NT2/D1 (cell line): ENCODE data around the gene STAC.

ENCODE experiments used
- YY1 ChIP-seq: IDR thresholded peaks from 2 replicates; pipeline ENCODE4 v1.6.1; 2011; ENCODE audit not compliant: insufficient read length, insufficient read depth
- ZNF274 ChIP-seq: IDR thresholded peaks from 2 replicates; pipeline ENCODE4 v1.6.1; 2011; ENCODE audit warnings: mild to moderate bottlenecking, low read depth, low read length

DNA sequence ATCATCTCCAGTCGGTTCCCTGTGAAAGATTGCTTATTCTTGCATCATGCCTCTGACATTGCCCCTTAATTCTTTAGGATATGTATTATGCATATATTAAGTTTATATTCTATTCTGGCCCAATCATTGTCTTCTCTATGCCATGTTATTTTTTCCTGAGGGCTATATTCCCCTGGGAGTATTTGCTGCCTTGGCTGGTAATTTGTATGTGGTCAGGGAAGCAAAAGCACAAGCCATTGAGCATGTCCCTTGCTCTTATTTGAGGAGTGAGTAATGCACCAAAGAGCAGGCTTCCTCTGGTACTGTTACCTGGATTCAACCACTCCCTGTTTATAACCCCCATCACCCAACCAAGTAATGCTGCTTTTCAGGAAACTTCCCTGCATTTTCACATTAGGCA is 36.3 kb downstream of the STAC start:
- TF ChIP-seq ZNF274 (no peak), YY1 (no peak)
